Stimulated activated naive CD8-positive, alpha-beta T cell treated with anti-CD3 and anti-CD28 coated beads, Interleukin-15, amount 100 ng/mL, for 72 hours (primary cell): ENCODE results near the gene CD160.
"Not testable (repeated sequence)": the region's sequence is repeated elsewhere in the genome, so short reads cannot be mapped to it uniquely, and the experiment has no call there.

ENCODE experiments used
- ATAC-seq: fragments of 150-1000 bp; cut with Tn5 transposase; 2 replicates; pipeline ENCODE4 v1.10.0; 2021; ENCODE audit warnings: mild to moderate bottlenecking, moderate library complexity
- DNase-seq, 2 donors: peaks; one replicate each; pipeline ENCODE4 v3.0.0; 2021 to 2022
- H3K27ac Mint-ChIP-seq, 2 donors: one replicate each; pipeline ENCODE4 v1.8.0; 2022; ENCODE audit warnings: mild to moderate bottlenecking in 2 of 2, mixed read lengths in 2 of 2, moderate library complexity in 2 of 2
- H3K27me3 Mint-ChIP-seq: one replicate; pipeline ENCODE4 v1.8.0; 2022; ENCODE audit warnings: mixed read lengths
- H3K4me1 Mint-ChIP-seq: one replicate; pipeline ENCODE4 v1.8.0; 2022; ENCODE audit warnings: mild to moderate bottlenecking, mixed read lengths
- H3K4me3 Mint-ChIP-seq, 2 donors: one replicate each; pipeline ENCODE4 v1.8.0; 2022; ENCODE audit warnings: mild to moderate bottlenecking in 2 of 2, mixed read lengths in 2 of 2, moderate library complexity in 1 of 2
- H3K9me3 Mint-ChIP-seq, 2 donors: one replicate each; pipeline ENCODE4 v1.8.0; 2022; ENCODE audit warnings: mixed read lengths in 2 of 2

CD160 gene

GRCh38 chr1:145729666-145730436 is 10.6 kb downstream of the CD160 start:
- Mint-ChIP-seq H3K27ac (peak overlapping the region; percentile 36 to 51), H3K27me3 (no peaks in the 10 kb centered on the region), H3K4me3 (no peak overlapping the region), H3K4me1 (peaks cover 15% of the 10 kb centered on the region), H3K9me3 (no peaks in the 10 kb centered on the region)
- DNase-seq (no peak), ATAC-seq (no peak)

- no peak for ATAC-seq
- Mint-ChIP-seq H3K9me3 (no peaks in the 10 kb centered on the region), H3K27ac (no peak overlapping the region), H3K27me3 (no peaks in the 10 kb centered on the region), H3K4me3 (no peak overlapping the region), H3K4me1 (peaks cover 15% of the 10 kb centered on the region)
- DNase-seq, result no peak
Observed at GRCh38 chr1:145730467-145730866, 11.2 kb downstream of the CD160 start.

- Mint-ChIP-seq H3K4me3 (no peak overlapping the region), H3K27me3 (no peaks in the 10 kb centered on the region), H3K27ac (no peak overlapping the region), H3K9me3 (no peaks in the 10 kb centered on the region), H3K4me1 (peaks cover 15% of the 10 kb centered on the region)
- ATAC-seq, result no peak
- no peak for DNase-seq
Observed at GRCh38 chr1:145730900-145731299, 11.6 kb downstream of the CD160 start.

GRCh38 chr1:145736191-145736590 is 16.9 kb downstream of the CD160 start:
- H3K27ac Mint-ChIP-seq, result no peak overlapping the region
- ATAC-seq, result no peak

GRCh38 chr1:145740269-145740668 is 21.0 kb downstream of the CD160 start:
- no peak for DNase-seq
- Mint-ChIP-seq H3K9me3 (no peaks in the 10 kb centered on the region), H3K27me3 (no peaks in the 10 kb centered on the region), H3K4me1 (peaks cover 5% of the 10 kb centered on the region), H3K27ac (no peak overlapping the region), H3K4me3 (no peak overlapping the region)
- ATAC-seq, result no peak

More at GRCh38 chr1:145736191-145736590, 16.9 kb downstream of the CD160 start:
- H3K27me3 Mint-ChIP-seq, result no peaks in the 10 kb centered on the region
- H3K4me3 Mint-ChIP-seq, result no peak overlapping the region
- peaks cover 5% of the 10 kb centered on the region for H3K4me1 Mint-ChIP-seq
- no peaks in the 10 kb centered on the region for H3K9me3 Mint-ChIP-seq
- DNase-seq, result no peak

- no peak overlapping the region for H3K4me3 Mint-ChIP-seq
- H3K27me3 Mint-ChIP-seq, result no peaks in the 10 kb centered on the region
- ATAC-seq, result no peak
- H3K4me1 Mint-ChIP-seq, result peaks cover 11% of the 10 kb centered on the region
- DNase-seq, result no peak
- no peaks in the 10 kb centered on the region for H3K9me3 Mint-ChIP-seq
- no peak overlapping the region for H3K27ac Mint-ChIP-seq
Observed at GRCh38 chr1:145747398-145748247, 28.3 kb downstream of the CD160 start.

GRCh38 chr1:145750426-145750825 is 31.1 kb downstream of the CD160 start:
- no peaks in the 10 kb centered on the region for H3K9me3 Mint-ChIP-seq
- no peak overlapping the region for H3K27ac Mint-ChIP-seq
- peaks cover 11% of the 10 kb centered on the region for H3K4me1 Mint-ChIP-seq
- no peaks in the 10 kb centered on the region for H3K27me3 Mint-ChIP-seq
- no peak overlapping the region for H3K4me3 Mint-ChIP-seq
- ATAC-seq, result no peak
- DNase-seq, result no peak

GRCh38 chr1:145751491-145752037 is 32.3 kb downstream of the CD160 start:
- no peaks in the 10 kb centered on the region for H3K9me3 Mint-ChIP-seq
- no peaks in the 10 kb centered on the region for H3K27me3 Mint-ChIP-seq
- H3K4me1 Mint-ChIP-seq, result peaks cover 11% of the 10 kb centered on the region
- DNase-seq (no peak), ATAC-seq (no peak)
- H3K27ac Mint-ChIP-seq, result no peak overlapping the region
- no peak overlapping the region for H3K4me3 Mint-ChIP-seq

- Mint-ChIP-seq H3K27me3 (no peaks in the 10 kb centered on the region), H3K4me1 (no peaks in the 10 kb centered on the region), H3K4me3 (no peak overlapping the region), H3K9me3 (no peaks in the 10 kb centered on the region), H3K27ac (no peak overlapping the region)
- no peak for ATAC-seq
- no peak for DNase-seq
Observed at GRCh38 chr1:145757420-145757819, 38.1 kb downstream of the CD160 start.

- H3K9me3 Mint-ChIP-seq, result no peaks in the 10 kb centered on the region
- ATAC-seq, result no peak
- no peak overlapping the region for H3K27ac Mint-ChIP-seq
- no peaks in the 10 kb centered on the region for H3K27me3 Mint-ChIP-seq
- H3K4me3 Mint-ChIP-seq, result no peak overlapping the region
- no peaks in the 10 kb centered on the region for H3K4me1 Mint-ChIP-seq
- no peak for DNase-seq
Observed at GRCh38 chr1:145758116-145758515, 38.8 kb downstream of the CD160 start.

GRCh38 chr1:145758575-145758974 is 39.3 kb downstream of the CD160 start:
- no peak for ATAC-seq
- Mint-ChIP-seq H3K4me1 (no peaks in the 10 kb centered on the region), H3K9me3 (no peaks in the 10 kb centered on the region), H3K27me3 (no peaks in the 10 kb centered on the region), H3K27ac (no peak overlapping the region), H3K4me3 (no peak overlapping the region)
- DNase-seq, result no peak

- H3K27ac Mint-ChIP-seq, result no peak overlapping the region
- no peaks in the 10 kb centered on the region for H3K27me3 Mint-ChIP-seq
- no peak for ATAC-seq
- H3K4me1 Mint-ChIP-seq, result no peaks in the 10 kb centered on the region
- H3K9me3 Mint-ChIP-seq, result no peaks in the 10 kb centered on the region
- DNase-seq, result no peak
- H3K4me3 Mint-ChIP-seq, result no peak overlapping the region
Observed at GRCh38 chr1:145759721-145760120, 40.4 kb downstream of the CD160 start.

- not testable (repeated sequence) for H3K9me3 Mint-ChIP-seq, H3K4me3 Mint-ChIP-seq, H3K27me3 Mint-ChIP-seq, DNase-seq, ATAC-seq, H3K4me1 Mint-ChIP-seq
- peak overlapping the region in 1 of 2 donors; percentile 15 for H3K27ac Mint-ChIP-seq
Observed at GRCh38 chr1:145760395-145760949, 41.2 kb downstream of the CD160 start.

GRCh38 chr1:145761498-145761897 is 42.2 kb downstream of the CD160 start:
- not testable (repeated sequence) for DNase-seq, H3K27ac Mint-ChIP-seq, H3K4me1 Mint-ChIP-seq, ATAC-seq, H3K4me3 Mint-ChIP-seq, H3K27me3 Mint-ChIP-seq, H3K9me3 Mint-ChIP-seq

GRCh38 chr1:145762001-145762400 is 42.7 kb downstream of the CD160 start:
- not testable (repeated sequence) for H3K27ac Mint-ChIP-seq, ATAC-seq, H3K9me3 Mint-ChIP-seq, H3K4me1 Mint-ChIP-seq, H3K27me3 Mint-ChIP-seq, H3K4me3 Mint-ChIP-seq, DNase-seq
